GM21367 (cell line): Measurements from ENCODE around the gene SLC7A9.
"Not testable (repeated sequence)": the region's sequence is repeated elsewhere in the genome, so short reads cannot be mapped to it uniquely, and the experiment has no call there.

Experiments used
- ATAC-seq: cut with Tn5 transposase; IDR thresholded peaks from one replicate; pipeline ENCODE4 v1.9.1; 2021; ENCODE audit not compliant: unreplicated experiment

The SLC7A9 gene

GRCh38 chr19:32886241-32886640, 16.7 kb upstream of the SLC7A9 start:
- no peak for ATAC-seq

DNA sequence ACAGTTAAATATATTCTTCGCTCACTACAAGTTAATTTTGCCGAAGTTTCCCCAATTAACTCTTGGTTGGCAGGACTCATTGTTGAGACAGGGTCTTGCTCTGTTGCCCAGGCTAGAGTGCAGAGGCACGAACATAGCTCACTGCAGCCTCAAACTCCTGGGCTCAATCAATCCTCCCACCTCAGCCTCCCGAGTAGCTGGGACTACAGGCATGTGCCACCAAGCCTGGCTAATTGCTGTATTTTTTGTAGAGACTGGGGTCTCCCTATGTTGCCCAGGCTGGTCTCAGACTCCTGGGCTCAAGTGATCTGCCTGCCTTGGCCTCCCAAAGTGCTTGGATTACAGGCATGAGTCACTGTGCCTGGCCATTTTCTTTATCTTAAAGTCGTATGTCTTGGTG, 15.7 kb upstream of the SLC7A9 start:
- ATAC-seq = not testable (repeated sequence)

DNA sequence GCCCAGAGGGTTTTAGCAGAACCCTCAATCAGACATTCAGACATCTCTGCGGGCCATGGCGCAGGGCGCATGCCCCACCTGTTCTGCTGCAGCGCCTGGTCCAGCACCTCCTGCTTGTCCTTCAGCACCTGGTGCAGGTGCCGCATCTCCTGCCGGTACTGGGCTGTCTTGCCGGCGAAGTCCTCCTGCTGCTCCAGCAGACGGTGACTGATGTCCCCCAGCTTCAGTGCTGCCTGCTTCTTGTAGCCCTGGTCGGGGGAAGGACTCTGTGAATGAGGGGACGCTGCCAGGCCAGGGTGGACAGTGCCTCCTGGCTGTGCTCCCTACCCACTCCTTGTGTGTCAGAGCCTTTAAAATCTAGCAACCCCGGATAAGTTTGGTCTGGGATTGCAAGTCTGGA, 12.2 kb upstream of the SLC7A9 start:
- ATAC-seq = no peak

GRCh38 chr19:32880622-32881021, 11.1 kb upstream of the SLC7A9 start:
- ATAC-seq = no peak

DNA sequence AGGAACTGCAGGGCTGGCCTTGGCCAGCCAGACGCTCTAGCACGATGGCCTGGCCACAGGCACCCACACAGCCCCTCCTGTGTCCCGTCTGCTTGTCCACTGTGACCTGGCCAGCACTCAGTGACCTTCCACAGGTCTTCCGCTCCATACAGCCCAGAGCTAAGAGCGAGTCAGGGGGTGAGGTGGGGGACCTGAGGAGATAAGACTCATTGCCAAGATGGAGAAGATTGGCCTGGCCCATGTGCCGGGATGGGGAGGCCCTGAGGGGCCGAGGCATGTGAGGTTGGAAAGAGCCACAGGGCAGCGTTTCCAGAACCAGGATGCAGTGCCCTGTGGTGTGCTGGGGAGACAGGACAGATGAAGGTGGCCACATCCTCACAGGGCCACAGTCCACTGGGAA, 10.2 kb upstream of the SLC7A9 start:
- ATAC-seq = no peak

GRCh38 chr19:32878988-32879387, 9.4 kb upstream of the SLC7A9 start:
- no peak for ATAC-seq

GRCh38 chr19:32877977-32878745, 8.6 kb upstream of the SLC7A9 start:
- ATAC-seq = no peak

- no peak for ATAC-seq
Measured at GRCh38 chr19:32877323-32877912, 7.9 kb upstream of the SLC7A9 start.

- ATAC-seq = no peak
Measured at GRCh38 chr19:32876919-32877285, 7.3 kb upstream of the SLC7A9 start.

- ATAC-seq = no peak
Measured at GRCh38 chr19:32876236-32876918, 6.8 kb upstream of the SLC7A9 start.

DNA sequence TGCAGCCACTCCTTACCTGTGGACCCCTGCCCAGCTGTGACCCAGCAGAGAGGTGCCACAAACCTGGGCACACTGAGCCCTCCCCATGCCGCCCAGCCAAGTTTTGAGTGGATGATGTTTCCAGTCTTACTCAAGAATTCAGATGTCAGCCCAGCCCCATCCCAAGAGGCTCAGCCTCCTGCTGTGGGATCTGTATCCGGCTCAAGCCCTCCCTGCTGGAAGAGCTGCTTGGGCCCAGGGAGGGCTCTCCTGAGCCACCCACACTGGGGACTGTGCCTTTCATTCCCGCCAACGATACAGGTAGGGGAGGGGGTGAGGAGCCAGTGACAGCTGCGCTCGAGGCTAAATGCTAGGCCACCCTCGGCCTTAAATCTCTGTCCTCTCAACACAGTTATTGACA, 5.9 kb upstream of the SLC7A9 start:
- no peak for ATAC-seq

DNA sequence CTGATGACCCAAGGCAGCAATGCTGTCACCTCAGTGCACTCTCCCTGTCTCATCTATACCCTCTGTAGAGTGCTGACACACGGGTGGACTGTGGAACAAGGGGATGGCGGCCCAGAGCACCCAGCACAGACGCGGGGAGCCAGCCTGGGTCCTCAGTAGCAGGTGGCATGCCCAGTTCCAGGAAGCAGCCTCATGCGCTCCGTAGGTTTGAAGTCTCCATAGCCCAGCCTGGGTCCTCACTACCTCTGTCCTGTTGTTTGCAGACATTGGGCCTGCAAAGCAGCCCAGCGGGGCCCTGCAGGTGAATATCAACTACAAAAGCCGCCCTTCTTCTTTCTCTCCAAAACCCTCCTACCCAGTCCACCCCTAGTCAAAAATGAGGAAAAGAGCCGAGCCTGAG, 5.0 kb upstream of the SLC7A9 start:
- ATAC-seq = no peak

GRCh38 chr19:32873247-32873959, 3.8 kb upstream of the SLC7A9 start:
- ATAC-seq = no peak

DNA sequence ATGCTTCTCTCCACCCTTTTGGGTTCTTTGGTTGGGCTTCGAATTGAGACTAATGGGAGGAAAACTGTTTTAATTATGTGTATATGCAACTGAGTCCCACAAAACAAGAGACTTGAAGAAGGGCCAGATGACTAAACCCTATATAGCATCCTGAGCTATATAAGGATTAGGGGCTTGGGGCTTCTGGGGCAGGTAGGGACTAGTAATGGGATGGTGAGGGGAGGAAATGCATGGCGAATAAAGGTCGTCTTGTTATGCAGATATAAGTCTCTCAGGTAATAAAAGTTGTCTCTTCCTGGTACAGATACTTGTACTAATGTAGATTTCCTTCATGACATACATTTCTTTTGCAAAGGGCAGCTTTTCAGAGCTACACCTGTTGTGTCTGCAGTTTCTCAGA, 2.8 kb upstream of the SLC7A9 start:
- no peak for ATAC-seq

DNA sequence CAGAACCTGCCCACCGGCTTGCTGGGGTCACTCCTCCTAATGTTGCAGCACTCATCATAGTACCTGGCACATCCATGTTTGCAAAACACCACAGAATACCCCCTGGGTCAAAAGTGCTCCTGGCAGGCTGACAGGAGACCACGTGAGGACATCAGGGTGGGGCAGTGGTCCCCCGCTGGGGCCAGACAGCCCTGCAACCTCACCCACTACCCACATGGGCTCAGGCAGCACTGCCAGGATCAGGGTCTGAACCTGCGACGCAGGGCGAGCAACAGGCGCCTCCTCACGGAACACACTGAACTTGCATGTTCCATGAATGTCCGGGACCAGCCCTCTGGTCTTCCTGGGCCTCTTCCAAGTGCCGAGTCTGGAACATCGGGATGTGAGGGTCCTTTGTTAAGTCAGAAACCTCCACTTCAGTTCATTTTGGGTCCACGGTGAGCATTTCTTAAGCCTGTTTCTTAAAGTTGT, 1.4 kb upstream of the SLC7A9 start:
- ATAC-seq = no peak

DNA sequence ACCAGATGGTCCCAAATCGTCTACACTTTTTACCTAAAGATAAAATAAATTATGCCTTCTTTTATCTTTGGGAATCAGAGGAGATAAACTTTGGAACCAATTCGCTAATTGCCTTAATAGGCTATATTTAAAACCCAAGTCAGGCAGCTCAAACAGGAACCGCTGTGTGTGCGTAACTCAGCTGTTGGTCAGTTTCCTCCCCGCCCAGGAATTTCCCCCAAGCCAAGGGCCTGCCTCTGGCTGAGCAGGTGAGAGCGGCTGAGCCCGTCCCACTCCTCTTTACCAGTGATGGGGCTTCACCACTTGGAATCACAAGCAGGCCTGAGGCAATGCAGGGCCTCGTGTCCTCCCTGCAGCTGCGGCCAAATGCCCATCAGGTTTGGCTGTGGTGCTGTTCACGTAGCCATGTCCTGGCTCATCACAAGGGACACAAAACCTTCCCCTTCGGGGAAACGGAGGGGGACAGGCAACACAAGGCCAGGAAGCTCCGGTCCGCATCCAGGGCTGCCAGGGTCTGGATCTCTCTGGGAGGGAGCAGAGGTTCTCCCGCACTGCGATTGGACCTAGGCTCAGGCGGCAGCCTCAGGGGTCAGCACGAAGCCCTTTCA, 503 bp upstream of the SLC7A9 start:
- ATAC-seq = no peak

DNA sequence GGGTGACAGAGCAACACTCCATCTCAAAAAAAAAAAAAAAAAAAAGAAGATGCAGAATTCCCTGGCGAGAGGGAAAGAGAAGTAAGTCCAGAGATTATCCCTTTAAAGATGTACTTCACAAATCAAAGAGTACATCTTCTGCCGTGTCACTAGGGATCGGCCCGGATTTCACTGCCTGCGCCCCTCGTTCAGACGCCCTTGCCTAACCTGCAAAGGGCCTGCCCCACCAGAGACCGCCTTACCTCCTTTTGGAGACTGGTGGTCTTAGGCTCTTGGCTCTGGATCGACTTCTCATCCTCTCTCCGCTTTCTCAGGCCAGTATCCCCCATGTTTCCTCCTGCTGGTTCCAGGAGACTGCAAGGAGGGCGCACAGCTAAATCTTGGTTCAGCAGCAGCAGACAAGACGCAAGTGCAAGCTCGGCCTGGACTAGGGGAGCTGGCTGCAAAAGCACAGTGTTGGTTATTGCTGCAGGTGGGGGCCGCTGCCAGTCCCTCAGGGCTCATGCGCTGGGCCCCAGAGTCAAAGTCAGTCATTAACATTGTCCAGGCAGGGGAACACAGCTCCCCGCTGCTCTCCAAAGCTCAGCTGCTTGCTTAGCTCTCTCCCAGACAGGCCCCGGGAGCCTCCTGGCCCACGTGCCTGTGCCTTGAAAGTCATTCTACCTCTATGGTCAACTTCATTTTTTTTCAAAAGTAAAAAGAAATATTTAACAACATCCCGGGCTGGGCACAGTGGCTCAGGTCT, 1.2 kb downstream of the SLC7A9 start:
- no peak for ATAC-seq

GRCh38 chr19:32867436-32867835, 2.1 kb downstream of the SLC7A9 start:
- not testable (repeated sequence) for ATAC-seq

DNA sequence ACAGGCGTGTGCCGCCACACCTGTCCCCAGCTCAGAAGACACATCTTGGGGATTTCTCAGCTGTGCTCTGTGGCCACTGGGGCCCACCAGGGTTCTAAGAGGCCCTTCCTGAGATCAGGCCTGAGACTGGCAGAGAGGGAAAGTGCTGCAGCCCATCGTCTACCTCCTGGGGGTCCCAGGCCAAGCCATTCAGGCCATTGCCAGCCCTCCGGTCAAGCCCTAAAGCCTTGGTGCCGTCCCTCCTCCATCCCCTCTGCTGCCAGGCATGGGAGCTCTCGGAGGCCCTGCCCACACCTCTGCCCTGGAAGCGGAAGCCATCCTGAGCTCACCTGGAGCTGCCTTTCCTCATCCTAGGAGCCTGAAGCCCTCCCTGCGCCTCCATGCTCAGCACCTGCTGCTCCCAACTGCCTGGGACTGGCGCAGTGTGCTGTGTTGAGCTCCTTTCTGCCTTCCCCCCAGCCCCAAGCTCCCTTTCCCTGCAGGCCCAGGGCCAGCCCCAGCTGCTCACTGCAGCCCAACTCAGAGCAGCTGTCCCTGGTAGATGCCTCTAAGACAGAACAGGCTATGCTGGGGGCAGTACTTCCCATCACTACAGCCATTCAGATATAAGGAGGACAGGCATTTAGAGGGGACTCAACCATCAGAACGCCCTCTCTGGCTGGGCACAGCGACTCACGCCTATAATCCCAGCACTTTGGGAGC, 2.9 kb downstream of the SLC7A9 start:
- no peak for ATAC-seq

GRCh38 chr19:32866061-32866460, 3.5 kb downstream of the SLC7A9 start:
- no peak for ATAC-seq
